ENCODE measurements around the gene NEK11.

The NEK11 gene

GRCh38 chr3:131026321-131027151 lies at the start of gene NEK11, which contains the start of gene ASTE1:
Gene NEK11 (plus strand): TSS chr3:131026877. CDS start chr3:131029709, 2,832 bp downstream.
Gene ASTE1 (minus strand): TSS chr3:131026825. CDS start chr3:131025306, 1,519 bp downstream.
- Histone ChIP-seq H2AFZ (ENCODE audit: low read length) (peak within 1 kb of the TSS; percentile 89), H3K27me3 (ENCODE audit: insufficient read depth, low read length, poor library complexity, severe bottlenecking) (no peaks in the 10 kb centered on the region), H3K9me2 (replicated peaks; ENCODE audit: low read depth, low read length) (no peaks in the 10 kb centered on the region), H3K4me1 (ENCODE audit: insufficient read depth, low read length, poor library complexity, severe bottlenecking) (peaks cover 48% of the 10 kb centered on the region), H3K9ac (ENCODE audit: low read depth, low read length, poor library complexity, severe bottlenecking) (peak within 1 kb of the TSS; percentile 80), H3K36me3 (ENCODE audit: insufficient read depth, low read length) (no peaks in the 10 kb centered on the region), H3K9me3 (ENCODE audit: insufficient read depth, low read depth, low read length) (no peaks in the 10 kb centered on the region), H3F3A (ENCODE audit: low read depth) (no peaks in the 10 kb centered on the region), H3K4me3 (ENCODE audit: low read length, poor library complexity, severe bottlenecking) (peak within 1 kb of the TSS; percentile 80), H3K4me2 (ENCODE audit: low read depth, low read length, poor library complexity, severe bottlenecking) (peak within 1 kb of the TSS; percentile 93), H4K20me1 (ENCODE audit: insufficient read depth, low read length, poor library complexity, severe bottlenecking) (no peaks in the 10 kb centered on the region), H3K79me2 (ENCODE audit: insufficient read depth, low read length) (peaks cover 37% of the 10 kb centered on the region)
- no peak for TF ChIP-seq EZH2phosphoT487 (IDR thresholded peaks at IDR 0.05; ENCODE audit: borderline replicate concordance)
- TF ChIP-seq, protein P1, sequence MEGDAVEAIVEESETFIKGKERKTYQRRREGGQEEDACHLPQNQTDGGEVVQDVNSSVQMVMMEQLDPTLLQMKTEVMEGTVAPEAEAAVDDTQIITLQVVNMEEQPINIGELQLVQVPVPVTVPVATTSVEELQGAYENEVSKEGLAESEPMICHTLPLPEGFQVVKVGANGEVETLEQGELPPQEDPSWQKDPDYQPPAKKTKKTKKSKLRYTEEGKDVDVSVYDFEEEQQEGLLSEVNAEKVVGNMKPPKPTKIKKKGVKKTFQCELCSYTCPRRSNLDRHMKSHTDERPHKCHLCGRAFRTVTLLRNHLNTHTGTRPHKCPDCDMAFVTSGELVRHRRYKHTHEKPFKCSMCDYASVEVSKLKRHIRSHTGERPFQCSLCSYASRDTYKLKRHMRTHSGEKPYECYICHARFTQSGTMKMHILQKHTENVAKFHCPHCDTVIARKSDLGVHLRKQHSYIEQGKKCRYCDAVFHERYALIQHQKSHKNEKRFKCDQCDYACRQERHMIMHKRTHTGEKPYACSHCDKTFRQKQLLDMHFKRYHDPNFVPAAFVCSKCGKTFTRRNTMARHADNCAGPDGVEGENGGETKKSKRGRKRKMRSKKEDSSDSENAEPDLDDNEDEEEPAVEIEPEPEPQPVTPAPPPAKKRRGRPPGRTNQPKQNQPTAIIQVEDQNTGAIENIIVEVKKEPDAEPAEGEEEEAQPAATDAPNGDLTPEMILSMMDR (conservative IDR thresholded peaks at IDR 0.05; ENCODE audit: low read length): no peak

- no peaks in the 10 kb centered on the region for H4K20me1 ChIP-seq (ENCODE audit: insufficient read depth, low read length, poor library complexity, severe bottlenecking)
- H3K4me1 ChIP-seq (ENCODE audit: insufficient read depth, low read length, poor library complexity, severe bottlenecking): no peaks in the 10 kb centered on the region
- no peak for TF ChIP-seq EZH2phosphoT487 (IDR thresholded peaks at IDR 0.05; ENCODE audit: borderline replicate concordance)
- TF ChIP-seq, protein P1 (conservative IDR thresholded peaks at IDR 0.05; ENCODE audit: low read length): no peak
- no peaks in the 10 kb centered on the region for H3K27me3 ChIP-seq (ENCODE audit: insufficient read depth, low read length, poor library complexity, severe bottlenecking)
- H3K9ac ChIP-seq (ENCODE audit: low read depth, low read length, poor library complexity, severe bottlenecking): no peak overlapping the region
- H2AFZ ChIP-seq (ENCODE audit: low read length): no peak overlapping the region
- H3F3A ChIP-seq (ENCODE audit: low read depth): no peaks in the 10 kb centered on the region
- H3K9me3 ChIP-seq (ENCODE audit: insufficient read depth, low read depth, low read length): no peaks in the 10 kb centered on the region
- H3K36me3 ChIP-seq (ENCODE audit: insufficient read depth, low read length): peaks cover 75% of the 10 kb centered on the region
- no peaks in the 10 kb centered on the region for H3K9me2 ChIP-seq (replicated peaks; ENCODE audit: low read depth, low read length)
- H3K4me3 ChIP-seq (ENCODE audit: low read length, poor library complexity, severe bottlenecking): no peak overlapping the region
- no peaks in the 10 kb centered on the region for H3K79me2 ChIP-seq (ENCODE audit: insufficient read depth, low read length)
- no peak overlapping the region for H3K4me2 ChIP-seq (ENCODE audit: low read depth, low read length, poor library complexity, severe bottlenecking)
Measured at GRCh38 chr3:130979117-130979516, 47.6 kb upstream of the NEK11 start.

- no peaks in the 10 kb centered on the region for H3K27me3 ChIP-seq (ENCODE audit: insufficient read depth, low read length, poor library complexity, severe bottlenecking)
- TF ChIP-seq, protein P1 (conservative IDR thresholded peaks at IDR 0.05; ENCODE audit: low read length): no peak
- no peak for TF ChIP-seq EZH2phosphoT487 (IDR thresholded peaks at IDR 0.05; ENCODE audit: borderline replicate concordance)
- H3K9me3 ChIP-seq (ENCODE audit: insufficient read depth, low read depth, low read length): no peaks in the 10 kb centered on the region
- H3K79me2 ChIP-seq (ENCODE audit: insufficient read depth, low read length): no peaks in the 10 kb centered on the region
- no peaks in the 10 kb centered on the region for H4K20me1 ChIP-seq (ENCODE audit: insufficient read depth, low read length, poor library complexity, severe bottlenecking)
- H3K9me2 ChIP-seq (replicated peaks; ENCODE audit: low read depth, low read length): no peaks in the 10 kb centered on the region
- peaks cover 58% of the 10 kb centered on the region for H3K36me3 ChIP-seq (ENCODE audit: insufficient read depth, low read length)
- no peak overlapping the region for H3K4me3 ChIP-seq (ENCODE audit: low read length, poor library complexity, severe bottlenecking)
- no peak overlapping the region for H3K9ac ChIP-seq (ENCODE audit: low read depth, low read length, poor library complexity, severe bottlenecking)
- H3F3A ChIP-seq (ENCODE audit: low read depth): no peaks in the 10 kb centered on the region
- H3K4me2 ChIP-seq (ENCODE audit: low read depth, low read length, poor library complexity, severe bottlenecking): no peak overlapping the region
- no peaks in the 10 kb centered on the region for H3K4me1 ChIP-seq (ENCODE audit: insufficient read depth, low read length, poor library complexity, severe bottlenecking)
- H2AFZ ChIP-seq (ENCODE audit: low read length): no peak overlapping the region
Measured at GRCh38 chr3:130981469-130981868, 45.2 kb upstream of the NEK11 start.

Measured in Loucy (cell line).